Tibial artery (tissue), 4 donors: ENCODE measurements around the gene BICD2.

Experiments used
- DNase-seq, 2 donors: peaks; one replicate each; pipeline ENCODE4 v3.0.0-alpha.2; 2019
- H3K27ac ChIP-seq, 2 donors: fragments of 200-600 bp; sonication (generic) in 1 of 2; 1 replicate in 1 of 2; 2 replicates in 1 of 2; pipeline ENCODE4 v1.5.1; 2018 to 2019; ENCODE audit warnings: mild to moderate bottlenecking in 1 of 2
- H3K27me3 ChIP-seq, 2 donors: fragments of 200-600 bp; sonication (generic) in 1 of 2; one replicate each; pipeline versions ENCODE4 v1.5.1 to v1.6.0; 2016 to 2019
- H3K36me3 ChIP-seq, 3 donors: fragments of 200-600 bp; sonication (generic) in 2 of 3; one replicate each; pipeline ENCODE4 v1.5.1; 2016 to 2019; ENCODE audit warnings: mild to moderate bottlenecking in 2 of 3
- H3K4me1 ChIP-seq, 4 donors: fragments of 200-600 bp; sonication (generic) in 2 of 4; 1 replicate in 3 of 4; 2 replicates in 1 of 4; pipeline ENCODE4 v1.5.1; 2016 to 2019
- H3K4me3 ChIP-seq, 2 donors: fragments of 200-600 bp; sonication (generic) in 1 of 2; 1 replicate in 1 of 2; 2 replicates in 1 of 2; pipeline ENCODE4 v1.5.1; 2018 to 2019; ENCODE audit warnings: mild to moderate bottlenecking in 2 of 2
- H3K9me3 ChIP-seq, 3 donors: fragments of 200-600 bp; sonication (generic) in 1 of 3; one replicate each; pipeline ENCODE4 v1.5.1; 2016 to 2019
- CTCF ChIP-seq, 2 experiments: fragments of 200-600 bp in 1 of 2; fragments of 450-650 bp in 1 of 2; IDR thresholded peaks; one replicate each; pipeline ENCODE4 v1.5.1; 2017 to 2019; ENCODE audit warnings: antibody characterized with exemption in 2 of 2, mild to moderate bottlenecking in 1 of 2, moderate library complexity in 1 of 2
- intact Hi-C: fragments of 100-400 bp; cut with DNase I; formaldehyde crosslinking; loops from one replicate; pipeline ENCODE4 v1.15.0; 2023; ENCODE audit warnings: low total_unique reads

BICD2 gene

DNA sequence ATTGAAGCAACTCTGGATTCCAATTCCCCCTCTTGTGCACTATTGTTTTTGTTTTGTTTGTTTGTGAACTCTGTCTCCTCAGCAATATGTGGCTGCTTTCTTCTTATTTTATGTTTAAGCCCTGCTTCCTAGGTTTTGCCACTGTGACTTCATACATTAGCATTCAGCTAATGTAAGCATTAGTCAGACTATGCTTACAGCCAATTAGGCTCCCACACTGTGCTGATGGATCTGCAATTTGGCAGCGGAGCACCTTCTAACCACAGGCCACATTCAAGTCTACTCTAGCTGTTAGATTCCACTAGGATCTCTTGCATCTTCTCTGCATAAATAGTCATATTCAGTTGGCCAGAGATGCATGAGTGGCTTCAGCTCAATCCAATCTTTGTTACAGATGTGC, 9.6 kb upstream of the BICD2 start:
- H3K4me1 ChIP-seq, result no peaks in the 10 kb centered on the region
- H3K9me3 ChIP-seq, result no peaks in the 10 kb centered on the region
- no peak for TF ChIP-seq CTCF (IDR thresholded peaks at IDR 0.05)
- H3K27me3 ChIP-seq, result no peaks in the 10 kb centered on the region
- intact Hi-C loops, result no loop called here
- H3K36me3 ChIP-seq, result no peaks in the 10 kb centered on the region
- H3K27ac ChIP-seq, result no peak overlapping the region
- DNase-seq, result no peak
- no peak overlapping the region for H3K4me3 ChIP-seq

DNA sequence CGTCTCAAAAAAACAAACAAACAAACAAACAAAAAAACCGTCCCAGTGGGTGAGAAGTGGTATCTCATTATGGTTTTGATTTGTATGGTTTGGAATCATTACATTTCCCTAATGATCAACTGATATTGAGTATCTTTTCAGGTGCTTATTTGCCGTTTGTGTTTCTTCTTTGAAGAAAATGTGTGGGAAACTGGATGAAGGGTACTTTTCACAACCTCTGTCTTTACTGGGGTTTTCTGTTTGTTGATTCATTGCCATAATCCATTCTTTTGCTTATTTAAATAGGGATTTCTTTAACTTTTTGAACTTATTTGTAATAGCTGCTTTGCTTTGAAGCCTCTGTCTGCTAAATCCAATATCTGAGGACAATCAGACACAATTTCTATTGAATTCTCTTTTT, 9.2 kb upstream of the BICD2 start:
- intact Hi-C loops, result no loop called here
- DNase-seq, result no peak
- Histone ChIP-seq H3K4me3 (no peak overlapping the region), H3K27me3 (no peaks in the 10 kb centered on the region), H3K36me3 (no peaks in the 10 kb centered on the region), H3K4me1 (no peaks in the 10 kb centered on the region), H3K27ac (no peak overlapping the region), H3K9me3 (no peaks in the 10 kb centered on the region)
- TF ChIP-seq CTCF (IDR thresholded peaks at IDR 0.05), result no peak

DNA sequence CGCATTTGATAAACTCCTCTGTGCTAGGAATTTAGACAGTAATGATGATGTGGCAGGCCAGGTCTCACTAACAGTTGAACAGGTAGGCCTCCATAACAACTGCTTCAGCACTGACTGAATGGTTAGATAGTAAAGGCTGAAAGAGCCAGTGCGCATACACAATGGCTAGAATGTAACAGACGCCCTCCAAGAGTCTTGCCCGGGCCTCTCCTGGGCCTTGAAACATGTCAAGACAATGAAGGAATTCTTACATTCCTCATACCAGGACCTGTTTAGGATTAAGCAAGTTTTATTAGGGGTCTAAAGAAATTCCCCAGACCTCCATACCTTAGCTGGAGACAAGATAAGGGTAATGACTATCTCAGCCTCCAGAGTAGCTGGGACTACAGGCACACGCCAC, 6.7 kb upstream of the BICD2 start:
- Histone ChIP-seq H3K4me1 (no peaks in the 10 kb centered on the region), H3K9me3 (no peaks in the 10 kb centered on the region), H3K27me3 (no peaks in the 10 kb centered on the region), H3K4me3 (no peak overlapping the region), H3K36me3 (no peaks in the 10 kb centered on the region), H3K27ac (no peak overlapping the region)
- intact Hi-C loops, result no loop called here
- TF ChIP-seq CTCF (IDR thresholded peaks at IDR 0.05), result no peak
- DNase-seq, result no peak

DNA sequence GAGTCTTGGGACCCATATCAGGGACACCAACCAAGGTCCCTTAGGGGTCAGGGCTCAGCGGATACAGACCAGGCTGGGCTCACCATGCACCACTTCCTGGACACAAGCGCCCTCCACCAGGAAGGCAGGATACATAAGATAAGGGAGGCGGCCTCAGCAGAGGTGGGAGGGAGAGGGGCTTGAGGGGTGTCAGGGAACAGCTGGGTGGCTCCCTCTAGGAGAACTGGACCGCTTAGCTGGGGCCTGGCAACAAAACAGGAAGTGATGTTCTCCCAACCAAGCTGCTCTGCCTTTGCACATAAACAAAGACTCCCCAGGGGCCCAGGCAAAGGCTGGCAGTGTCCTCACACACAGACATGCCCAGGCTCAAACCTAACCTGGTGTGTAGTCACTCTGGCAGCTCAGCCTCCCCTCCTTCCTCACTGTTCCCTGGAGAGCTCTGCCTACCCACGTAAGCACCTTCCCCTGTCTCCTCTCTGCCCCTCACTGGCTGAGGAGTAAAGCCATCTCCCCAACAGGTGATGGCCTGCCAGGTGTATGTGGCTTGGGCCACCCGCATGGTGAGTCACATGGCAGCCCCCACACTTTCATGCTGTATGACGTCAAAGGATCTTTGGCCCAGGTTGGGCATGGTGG, 5.8 kb upstream of the BICD2 start:
- intact Hi-C loops, result no loop called here
- no peak for TF ChIP-seq CTCF (IDR thresholded peaks at IDR 0.05)

GRCh38 chr9:92769990-92770359, 5.3 kb upstream of the BICD2 start:
- intact Hi-C loops, result loop anchor here (10.0 kb wide), 1 partner anchor 655 kb away; the partner anchor contains the start of gene SPTLC1
- no peaks in the 10 kb centered on the region for H3K27me3 ChIP-seq
- H3K4me3 ChIP-seq, result no peak overlapping the region
- H3K27ac ChIP-seq, result no peak overlapping the region
- no peaks in the 10 kb centered on the region for H3K9me3 ChIP-seq
- TF ChIP-seq CTCF (IDR thresholded peaks at IDR 0.05), result no peak
- peaks cover 0 to 8% (median 6%) of the 10 kb centered on the region in 4 donors for H3K4me1 ChIP-seq
- no peaks in the 10 kb centered on the region for H3K36me3 ChIP-seq
- DNase-seq, result no peak

More for the DNA sequence above, 5.8 kb upstream of the BICD2 start:
- Histone ChIP-seq H3K36me3 (no peaks in the 10 kb centered on the region), H3K27me3 (no peaks in the 10 kb centered on the region), H3K4me3 (no peak overlapping the region), H3K9me3 (no peaks in the 10 kb centered on the region), H3K27ac (no peak overlapping the region), H3K4me1 (peaks cover 0 to 7% (median 6%) of the 10 kb centered on the region in 4 donors)
- peak in 1 of 2 donors; percentile 62 for DNase-seq
